Measurements from ENCODE around the gene ZNF737.

- no peak for TF ChIP-seq POLR2A (IDR thresholded peaks at IDR 0.05)
- TF ChIP-seq CTCF (IDR thresholded peaks at IDR 0.05): peak in 1 of 4 donors; percentile 8
These were observed 7.6 kb downstream of the ZNF737 start for GRCh38 chr19:20558011-20558410.
